Peyer's patch (tissue), 4 donors: ENCODE data around the gene RAET1G. TPM values are rescaled to one million over a fixed set of nuclear protein-coding genes. Genes with fewer than 3 reads are reported as not detected.

Experiments
- DNase-seq, 3 donors: peaks; one replicate each; pipeline ENCODE4 v3.0.0-alpha.2; 2017 to 2019
- H3K27ac ChIP-seq, 4 donors: fragments of 200-600 bp; sonication (generic); one replicate each; pipeline ENCODE4 v1.5.1; 2016 to 2019
- H3K27me3 ChIP-seq, 2 donors: fragments of 200-600 bp; sonication (generic); one replicate each; pipeline ENCODE4 v1.5.1; 2019
- H3K36me3 ChIP-seq, 3 donors: fragments of 200-600 bp; sonication (generic); one replicate each; pipeline ENCODE4 v1.5.1; 2016 to 2019
- H3K4me1 ChIP-seq, 4 donors: fragments of 200-600 bp; sonication (generic); one replicate each; pipeline ENCODE4 v1.5.1; 2016 to 2019
- H3K4me3 ChIP-seq, 4 donors: fragments of 200-600 bp; sonication (generic); 1 replicate in 3 of 4; 2 replicates in 1 of 4; pipeline ENCODE4 v1.5.1; 2016 to 2019; ENCODE audit warnings: mild to moderate bottlenecking in 1 of 4
- H3K9me3 ChIP-seq, 4 donors: fragments of 200-600 bp; sonication (generic); one replicate each; pipeline ENCODE4 v1.5.1; 2016 to 2019; ENCODE audit warnings: mild to moderate bottlenecking in 1 of 4
- CTCF ChIP-seq, 6 experiments: fragments of 450-650 bp in 4 of 6; fragments of 200-600 bp in 2 of 6; sonication (generic) in 1 of 6; IDR thresholded peaks; one replicate each; pipeline ENCODE4 v1.5.1; 2017 to 2019; ENCODE audit warnings: antibody characterized with exemption in 6 of 6, mild to moderate bottlenecking in 3 of 6, moderate library complexity in 1 of 6
- POLR2A ChIP-seq, 2 donors: fragments of 450-650 bp; IDR thresholded peaks; one replicate each; pipeline ENCODE4 v1.5.1; 2017; ENCODE audit warnings: antibody characterized with exemption in 2 of 2, mild to moderate bottlenecking in 2 of 2, moderate library complexity in 2 of 2
- total RNA-seq, 4 donors: library from RNA; depleted of rRNA; stranded (reverse); fragments of >200 nt; gene quantifications; one replicate each; pipeline ENCODE4 v1.1.0, GENCODE V29; 2016

Gene RAET1G
- total RNA-seq, 4 donors from 2014 or later, result not detected

- H3K36me3 ChIP-seq, result no peaks in the 10 kb centered on the region
- no peaks in the 10 kb centered on the region for H3K4me1 ChIP-seq
- H3K9me3 ChIP-seq, result no peaks in the 10 kb centered on the region
- H3K27me3 ChIP-seq, result no peaks in the 10 kb centered on the region
- H3K27ac ChIP-seq, result no peak overlapping the region
- no peak overlapping the region for H3K4me3 ChIP-seq
- no peak for TF ChIP-seq CTCF (IDR thresholded peaks at IDR 0.05)
- TF ChIP-seq POLR2A (IDR thresholded peaks at IDR 0.05), result no peak
- no peak for DNase-seq
These were observed 45.3 kb downstream of the RAET1G start for GRCh38 chr6:149877659-149878058.

- Histone ChIP-seq H3K4me1 (no peaks in the 10 kb centered on the region), H3K4me3 (no peak overlapping the region), H3K9me3 (peaks cover 0 to 6% (median 0%) of the 10 kb centered on the region in 4 donors), H3K36me3 (no peaks in the 10 kb centered on the region), H3K27me3 (no peaks in the 10 kb centered on the region), H3K27ac (no peak overlapping the region)
- no peak for DNase-seq
- TF ChIP-seq CTCF (IDR thresholded peaks at IDR 0.05) (no peak), POLR2A (IDR thresholded peaks at IDR 0.05) (no peak)
These were observed 46.5 kb downstream of the RAET1G start for GRCh38 chr6:149876241-149876933.

GRCh38 chr6:149872233-149872632 lies 50.7 kb downstream of the RAET1G start:
- no peaks in the 10 kb centered on the region for H3K36me3 ChIP-seq
- no peak for DNase-seq
- no peak overlapping the region for H3K27ac ChIP-seq
- no peak overlapping the region for H3K4me3 ChIP-seq
- H3K27me3 ChIP-seq, result no peaks in the 10 kb centered on the region
- TF ChIP-seq CTCF (IDR thresholded peaks at IDR 0.05) (no peak), POLR2A (IDR thresholded peaks at IDR 0.05) (no peak)
- no peaks in the 10 kb centered on the region for H3K4me1 ChIP-seq
- H3K9me3 ChIP-seq, result peaks cover 0 to 6% (median 0%) of the 10 kb centered on the region in 4 donors

GRCh38 chr6:149871182-149871581 lies 51.7 kb downstream of the RAET1G start:
- H3K27me3 ChIP-seq, result no peaks in the 10 kb centered on the region
- DNase-seq, result no peak
- peaks cover 0 to 6% (median 0%) of the 10 kb centered on the region in 4 donors for H3K9me3 ChIP-seq
- H3K4me3 ChIP-seq, result no peak overlapping the region
- TF ChIP-seq POLR2A (IDR thresholded peaks at IDR 0.05), result no peak
- TF ChIP-seq CTCF (IDR thresholded peaks at IDR 0.05), result no peak
- H3K4me1 ChIP-seq, result no peaks in the 10 kb centered on the region
- no peak overlapping the region for H3K27ac ChIP-seq
- H3K36me3 ChIP-seq, result no peaks in the 10 kb centered on the region

GRCh38 chr6:149869275-149869892 lies 53.5 kb downstream of the RAET1G start:
- Histone ChIP-seq H3K9me3 (peaks cover 0 to 6% (median 0%) of the 10 kb centered on the region in 4 donors), H3K4me3 (no peak overlapping the region), H3K27me3 (no peaks in the 10 kb centered on the region), H3K27ac (no peak overlapping the region), H3K4me1 (peaks cover 0 to 5% (median 2%) of the 10 kb centered on the region in 4 donors), H3K36me3 (no peaks in the 10 kb centered on the region)
- no peak for DNase-seq
- TF ChIP-seq CTCF (IDR thresholded peaks at IDR 0.05) (no peak), POLR2A (IDR thresholded peaks at IDR 0.05) (no peak)
